PC-3 (cell line): Measurements from ENCODE around the gene MAT2B.
"Not testable (repeated sequence)": the region's sequence is repeated elsewhere in the genome, so short reads cannot be mapped to it uniquely, and the experiment has no call there.

Source experiments
- EZH2 ChIP-seq: fragments of 300-600 bp; sonication (generic); IDR thresholded peaks from one replicate; pipeline ENCODE4 v1.6.1; 2017; ENCODE audit warnings: antibody characterized with exemption, mild to moderate bottlenecking, low read length; ENCODE audit not compliant: unreplicated experiment
- EZH2phosphoT487 ChIP-seq: fragments of 300-600 bp; sonication (generic); IDR thresholded peaks from 2 replicates; pipeline ENCODE4 v1.6.1; 2018; ENCODE audit warnings: mild to moderate bottlenecking, antibody characterized with exemption, low read length, borderline replicate concordance
- TF ChIP-seq, protein P1 (sequence below): fragments of 300-600 bp; sonication (generic); conservative IDR thresholded peaks from 2 replicates; pipeline ENCODE4 v1.5.1; 2017; ENCODE audit warnings: antibody characterized with exemption, low read depth, mild to moderate bottlenecking, low read length

- TF ChIP-seq, protein P1, sequence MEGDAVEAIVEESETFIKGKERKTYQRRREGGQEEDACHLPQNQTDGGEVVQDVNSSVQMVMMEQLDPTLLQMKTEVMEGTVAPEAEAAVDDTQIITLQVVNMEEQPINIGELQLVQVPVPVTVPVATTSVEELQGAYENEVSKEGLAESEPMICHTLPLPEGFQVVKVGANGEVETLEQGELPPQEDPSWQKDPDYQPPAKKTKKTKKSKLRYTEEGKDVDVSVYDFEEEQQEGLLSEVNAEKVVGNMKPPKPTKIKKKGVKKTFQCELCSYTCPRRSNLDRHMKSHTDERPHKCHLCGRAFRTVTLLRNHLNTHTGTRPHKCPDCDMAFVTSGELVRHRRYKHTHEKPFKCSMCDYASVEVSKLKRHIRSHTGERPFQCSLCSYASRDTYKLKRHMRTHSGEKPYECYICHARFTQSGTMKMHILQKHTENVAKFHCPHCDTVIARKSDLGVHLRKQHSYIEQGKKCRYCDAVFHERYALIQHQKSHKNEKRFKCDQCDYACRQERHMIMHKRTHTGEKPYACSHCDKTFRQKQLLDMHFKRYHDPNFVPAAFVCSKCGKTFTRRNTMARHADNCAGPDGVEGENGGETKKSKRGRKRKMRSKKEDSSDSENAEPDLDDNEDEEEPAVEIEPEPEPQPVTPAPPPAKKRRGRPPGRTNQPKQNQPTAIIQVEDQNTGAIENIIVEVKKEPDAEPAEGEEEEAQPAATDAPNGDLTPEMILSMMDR: not testable (repeated sequence)
- not testable (repeated sequence) for TF ChIP-seq EZH2, EZH2phosphoT487
Measured at GRCh38 chr5:163536442-163536841, 31.0 kb downstream of the MAT2B start.
